ENCODE measurements around the gene SCNM1.
A peak's percentile ranks its signal among the peaks of the same experiment; 100 is the strongest.

Gene SCNM1

DNA sequence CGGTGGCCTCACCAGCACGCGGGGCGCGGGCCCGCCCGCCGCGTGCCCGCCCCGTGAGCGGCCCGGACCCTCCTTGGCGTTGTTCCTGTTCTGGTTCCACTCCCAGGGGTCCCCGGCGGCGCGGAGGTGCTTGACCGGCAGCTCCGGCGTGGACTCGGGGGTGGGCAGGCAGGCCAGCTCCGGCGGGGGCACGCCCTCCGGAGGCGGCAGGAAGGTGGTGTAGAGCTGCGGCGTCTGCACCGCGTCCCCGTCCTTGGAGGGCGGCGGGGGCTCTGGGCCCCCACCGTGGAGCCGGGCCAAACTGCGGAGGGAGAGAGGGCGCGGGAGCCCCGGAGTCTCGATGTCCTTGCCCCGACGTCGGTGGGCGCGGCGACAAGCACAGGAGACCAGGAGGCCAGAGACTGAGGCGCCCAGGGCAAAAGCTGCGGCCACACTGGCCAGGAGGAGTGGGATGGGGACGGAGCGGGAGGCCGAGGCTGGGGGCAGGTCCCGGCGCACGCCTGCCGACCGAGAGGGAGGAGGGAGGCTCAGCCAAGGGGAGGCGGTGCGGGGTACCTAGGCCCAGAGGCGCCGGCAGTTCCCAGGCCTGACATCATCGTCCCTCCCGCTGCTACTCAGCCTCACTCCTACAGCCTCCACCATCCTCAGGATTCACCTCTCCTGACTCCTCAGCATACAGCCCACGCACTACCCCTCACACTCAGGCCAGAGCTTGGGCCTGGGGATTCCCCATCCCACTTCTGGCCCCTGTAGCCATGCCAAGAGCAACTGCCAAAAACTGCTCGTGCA is 32.7 kb upstream of the SCNM1 start:
- H3K4me3 ChIP-seq (replicated peaks; ENCODE audit: low read depth, low read length) = no peak overlapping the region
- TF ChIP-seq, protein P1, sequence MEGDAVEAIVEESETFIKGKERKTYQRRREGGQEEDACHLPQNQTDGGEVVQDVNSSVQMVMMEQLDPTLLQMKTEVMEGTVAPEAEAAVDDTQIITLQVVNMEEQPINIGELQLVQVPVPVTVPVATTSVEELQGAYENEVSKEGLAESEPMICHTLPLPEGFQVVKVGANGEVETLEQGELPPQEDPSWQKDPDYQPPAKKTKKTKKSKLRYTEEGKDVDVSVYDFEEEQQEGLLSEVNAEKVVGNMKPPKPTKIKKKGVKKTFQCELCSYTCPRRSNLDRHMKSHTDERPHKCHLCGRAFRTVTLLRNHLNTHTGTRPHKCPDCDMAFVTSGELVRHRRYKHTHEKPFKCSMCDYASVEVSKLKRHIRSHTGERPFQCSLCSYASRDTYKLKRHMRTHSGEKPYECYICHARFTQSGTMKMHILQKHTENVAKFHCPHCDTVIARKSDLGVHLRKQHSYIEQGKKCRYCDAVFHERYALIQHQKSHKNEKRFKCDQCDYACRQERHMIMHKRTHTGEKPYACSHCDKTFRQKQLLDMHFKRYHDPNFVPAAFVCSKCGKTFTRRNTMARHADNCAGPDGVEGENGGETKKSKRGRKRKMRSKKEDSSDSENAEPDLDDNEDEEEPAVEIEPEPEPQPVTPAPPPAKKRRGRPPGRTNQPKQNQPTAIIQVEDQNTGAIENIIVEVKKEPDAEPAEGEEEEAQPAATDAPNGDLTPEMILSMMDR (IDR thresholded peaks at IDR 0.05; ENCODE audit: low read length, missing control alignments) = no peak
- DNase-seq (ENCODE audit: low read depth) = peak; percentile 35

- H3K4me3 ChIP-seq (replicated peaks; ENCODE audit: low read depth, low read length) = no peak overlapping the region
- no peak for DNase-seq (ENCODE audit: low read depth)
- TF ChIP-seq, protein P1 (IDR thresholded peaks at IDR 0.05; ENCODE audit: low read length, missing control alignments) = no peak
These were observed 31.5 kb upstream of the SCNM1 start for GRCh38 chr1:151134396-151134795.

DNA sequence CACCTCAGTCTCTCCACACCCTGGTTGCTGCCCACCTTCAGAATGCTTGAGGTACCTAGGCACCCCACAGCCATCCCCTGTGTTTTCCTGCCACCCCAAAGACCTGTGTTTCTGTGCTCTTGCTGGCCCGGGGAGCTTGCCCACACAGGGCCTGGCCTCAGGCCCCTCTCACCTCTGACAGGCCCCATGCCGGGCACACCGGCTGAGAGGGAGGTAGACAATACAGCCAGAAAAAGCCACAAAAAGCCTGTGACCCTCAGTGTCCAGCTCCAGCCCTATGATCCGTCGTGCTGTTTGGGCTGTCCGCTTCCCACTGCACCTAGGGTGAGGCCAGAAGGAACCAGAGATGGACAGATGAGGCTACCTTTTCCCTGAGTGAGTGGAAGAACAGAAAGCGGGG is 31.0 kb upstream of the SCNM1 start:
- no peak for DNase-seq (ENCODE audit: low read depth)
- no peak overlapping the region for H3K4me3 ChIP-seq (replicated peaks; ENCODE audit: low read depth, low read length)
- TF ChIP-seq, protein P1 (IDR thresholded peaks at IDR 0.05; ENCODE audit: low read length, missing control alignments) = no peak

- TF ChIP-seq, protein P1 (IDR thresholded peaks at IDR 0.05; ENCODE audit: low read length, missing control alignments) = no peak
- DNase-seq (ENCODE audit: low read depth) = no peak
- H3K4me3 ChIP-seq (replicated peaks; ENCODE audit: low read depth, low read length) = no peak overlapping the region
These were observed 30.2 kb upstream of the SCNM1 start for GRCh38 chr1:151135433-151136385.

DNA sequence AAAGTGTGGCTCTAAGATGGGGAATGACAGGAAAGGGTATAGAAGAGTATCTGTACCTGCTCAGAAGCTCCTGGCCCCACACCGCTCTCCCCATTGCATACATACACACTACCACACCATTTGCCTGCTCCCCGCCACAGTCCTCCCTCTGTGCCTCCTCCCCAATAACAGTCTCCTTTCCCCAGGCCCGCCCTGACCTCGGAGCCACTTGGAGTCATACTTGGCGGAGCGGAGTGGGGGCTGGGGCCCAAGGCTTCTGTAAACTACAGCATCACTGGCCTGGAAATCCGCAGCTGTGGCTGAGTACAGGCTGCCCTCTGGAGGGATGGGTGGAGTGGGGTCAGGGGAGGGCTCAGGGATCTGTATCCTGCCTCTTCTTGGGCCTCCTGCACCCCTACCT is 28.2 kb upstream of the SCNM1 start:
- no peak for DNase-seq (ENCODE audit: low read depth)
- H3K4me3 ChIP-seq (replicated peaks; ENCODE audit: low read depth, low read length) = no peak overlapping the region
- TF ChIP-seq, protein P1 (IDR thresholded peaks at IDR 0.05; ENCODE audit: low read length, missing control alignments) = no peak

DNA sequence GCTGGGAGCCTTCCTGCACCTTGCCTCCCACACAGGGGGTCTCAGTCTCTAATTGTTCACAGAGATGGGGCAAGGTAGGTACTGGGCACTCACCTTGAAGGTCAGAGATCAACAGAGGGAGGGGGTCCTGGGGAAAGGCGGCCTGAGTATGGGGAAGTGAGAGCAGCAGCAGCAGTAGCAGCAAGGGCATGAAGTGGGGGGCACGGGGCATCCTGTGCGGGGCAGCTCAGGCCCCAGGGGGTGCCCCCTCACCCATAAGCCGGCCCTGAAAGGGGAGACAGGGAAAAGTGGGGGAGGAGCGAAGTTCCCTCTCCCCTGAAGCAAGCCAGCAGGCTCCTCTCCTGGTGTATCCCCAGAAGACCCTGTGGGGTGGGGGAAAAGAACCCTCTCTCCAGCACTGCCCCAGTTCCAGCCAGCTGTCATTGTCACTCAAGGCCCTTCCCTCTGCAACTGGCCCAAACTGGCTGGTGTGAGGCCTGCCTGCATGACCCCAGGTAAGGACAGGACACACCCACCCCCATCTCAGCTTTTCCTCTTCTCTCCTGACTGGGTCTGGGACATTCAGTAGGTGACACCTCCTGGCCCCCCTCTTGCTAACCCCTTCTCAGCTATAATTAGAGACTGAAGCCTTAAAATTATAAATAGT is 23.4 kb upstream of the SCNM1 start:
- TF ChIP-seq, protein P1 (IDR thresholded peaks at IDR 0.05; ENCODE audit: low read length, missing control alignments) = no peak
- no peak overlapping the region for H3K4me3 ChIP-seq (replicated peaks; ENCODE audit: low read depth, low read length)
- no peak for DNase-seq (ENCODE audit: low read depth)

Data from fibroblast of pulmonary artery (primary cell).